ENCODE data around the gene MARCHF3.

The MARCHF3 gene

DNA sequence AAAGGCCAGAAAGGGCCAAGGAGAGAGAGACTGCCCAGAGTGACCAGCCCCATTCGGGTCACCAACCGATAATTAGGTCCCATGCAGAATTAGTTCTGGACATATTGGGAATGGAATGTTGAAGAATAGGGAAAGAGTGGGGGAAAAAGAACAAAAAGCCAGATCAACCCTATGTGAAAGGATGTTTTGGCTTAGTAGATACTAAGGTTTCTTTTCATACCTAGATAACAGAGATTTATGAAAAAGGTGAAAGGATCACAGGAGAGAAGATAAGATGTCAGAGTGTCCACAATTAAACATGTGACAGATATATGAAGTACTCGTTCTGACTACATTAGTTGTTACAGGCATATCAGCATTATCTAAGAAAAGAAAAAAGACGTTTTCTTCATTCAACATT, 52.1 kb downstream of the MARCHF3 start:
- Histone ChIP-seq H3K4me1 (ENCODE audit: control insufficient read depth, insufficient read depth, low read length) (peaks cover 12% of the 10 kb centered on the region), H3K9ac (ENCODE audit: low read depth, low read length) (no peak overlapping the region), H3K4me2 (ENCODE audit: low read length) (no peak overlapping the region), H3K9me3 (replicated peaks; ENCODE audit: low read length) (no peaks in the 10 kb centered on the region), H3K36me3 (ENCODE audit: insufficient read depth, low read length) (no peaks in the 10 kb centered on the region), H3K4me3 (ENCODE audit: low read length) (no peak overlapping the region), H3K27me3 (ENCODE audit: control insufficient read depth, insufficient read depth, low read length) (no peaks in the 10 kb centered on the region)

DNA sequence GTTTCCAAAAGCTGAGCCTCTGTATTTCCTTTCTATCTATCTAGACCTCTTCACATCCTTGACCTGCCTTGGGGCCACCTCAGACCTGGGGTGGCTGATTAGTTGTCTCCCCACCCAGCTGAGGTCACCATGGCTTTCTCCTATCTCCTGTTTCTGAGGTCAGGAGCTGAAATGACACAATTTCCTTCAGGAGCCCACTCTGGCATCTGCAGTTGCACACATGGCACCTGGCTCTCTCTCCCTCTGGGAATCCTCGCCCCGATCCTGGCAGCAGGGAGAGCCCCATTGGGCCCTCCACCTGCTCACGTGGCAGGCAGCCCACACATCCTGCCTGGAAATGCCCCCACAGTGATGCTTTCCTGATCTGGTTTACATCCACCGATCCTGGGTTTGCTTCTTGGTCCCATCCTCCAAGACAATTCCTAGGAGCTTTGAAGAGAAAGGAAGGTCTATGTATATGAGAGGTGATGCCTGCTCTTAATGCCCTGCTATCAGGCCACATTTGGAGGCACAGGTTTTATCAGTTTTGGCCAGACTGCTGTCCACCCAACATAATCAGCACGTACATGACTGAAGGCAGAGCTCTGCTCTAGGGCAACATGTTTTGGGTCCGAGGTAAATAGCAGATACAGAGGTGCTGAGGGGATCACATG, 53.7 kb downstream of the MARCHF3 start:
- Histone ChIP-seq H3K4me2 (ENCODE audit: low read length) (no peak overlapping the region), H3K4me1 (ENCODE audit: control insufficient read depth, insufficient read depth, low read length) (peaks cover 23% of the 10 kb centered on the region), H3K4me3 (ENCODE audit: low read length) (no peak overlapping the region), H3K27me3 (ENCODE audit: control insufficient read depth, insufficient read depth, low read length) (no peaks in the 10 kb centered on the region), H3K9me3 (replicated peaks; ENCODE audit: low read length) (no peaks in the 10 kb centered on the region), H3K36me3 (ENCODE audit: insufficient read depth, low read length) (no peaks in the 10 kb centered on the region), H3K9ac (ENCODE audit: low read depth, low read length) (no peak overlapping the region)

DNA sequence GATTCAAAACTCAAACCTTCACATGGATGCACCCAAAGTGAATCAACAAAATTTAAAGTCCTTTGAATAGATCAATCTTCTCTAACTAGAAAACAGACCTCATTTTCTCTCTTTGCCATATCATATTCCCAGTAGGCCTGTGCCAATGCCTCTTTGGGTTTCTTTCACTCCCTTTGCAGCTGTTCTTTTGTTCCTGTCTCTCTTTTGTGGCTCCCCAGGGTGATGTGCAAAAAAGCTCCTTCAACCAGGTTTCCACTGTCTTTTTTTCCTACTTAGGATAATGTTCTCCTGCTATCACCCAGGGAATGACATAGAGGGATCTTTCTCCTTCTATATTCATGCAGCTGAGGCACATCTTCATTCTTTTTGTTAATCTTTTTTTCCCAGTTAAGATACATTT, 54.6 kb downstream of the MARCHF3 start:
- no peak overlapping the region for H3K4me2 ChIP-seq (ENCODE audit: low read length)
- no peaks in the 10 kb centered on the region for H3K9me3 ChIP-seq (replicated peaks; ENCODE audit: low read length)
- H3K36me3 ChIP-seq (ENCODE audit: insufficient read depth, low read length): no peaks in the 10 kb centered on the region
- H3K9ac ChIP-seq (ENCODE audit: low read depth, low read length): no peak overlapping the region
- H3K4me1 ChIP-seq (ENCODE audit: control insufficient read depth, insufficient read depth, low read length): peaks cover 29% of the 10 kb centered on the region
- no peak overlapping the region for H3K4me3 ChIP-seq (ENCODE audit: low read length)
- H3K27me3 ChIP-seq (ENCODE audit: control insufficient read depth, insufficient read depth, low read length): no peaks in the 10 kb centered on the region

DNA sequence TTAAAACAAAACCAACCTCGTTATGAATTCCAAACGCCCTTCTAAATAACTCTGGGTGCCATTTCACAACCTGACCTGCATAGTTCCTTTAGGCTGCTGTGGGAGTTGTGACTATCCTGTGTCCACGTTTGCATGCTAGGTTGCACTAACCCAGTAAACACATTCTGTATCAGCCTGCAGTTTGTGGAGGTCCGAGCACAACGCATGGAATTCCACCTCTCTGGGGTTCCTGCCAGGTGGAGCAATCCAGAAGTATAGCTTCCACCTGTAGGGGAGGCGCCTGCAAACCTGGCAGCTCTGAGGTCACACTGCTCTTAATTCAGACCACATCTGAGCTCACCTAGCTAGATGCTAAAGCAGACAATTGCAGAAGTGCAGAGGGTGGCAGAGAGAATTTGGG, 57.2 kb downstream of the MARCHF3 start:
- Histone ChIP-seq H3K4me3 (ENCODE audit: low read length) (no peak overlapping the region), H3K4me1 (ENCODE audit: control insufficient read depth, insufficient read depth, low read length) (peaks cover 35% of the 10 kb centered on the region), H3K36me3 (ENCODE audit: insufficient read depth, low read length) (no peaks in the 10 kb centered on the region), H3K9me3 (replicated peaks; ENCODE audit: low read length) (no peaks in the 10 kb centered on the region), H3K9ac (ENCODE audit: low read depth, low read length) (no peak overlapping the region), H3K27me3 (ENCODE audit: control insufficient read depth, insufficient read depth, low read length) (no peaks in the 10 kb centered on the region), H3K4me2 (ENCODE audit: low read length) (no peak overlapping the region)

DNA sequence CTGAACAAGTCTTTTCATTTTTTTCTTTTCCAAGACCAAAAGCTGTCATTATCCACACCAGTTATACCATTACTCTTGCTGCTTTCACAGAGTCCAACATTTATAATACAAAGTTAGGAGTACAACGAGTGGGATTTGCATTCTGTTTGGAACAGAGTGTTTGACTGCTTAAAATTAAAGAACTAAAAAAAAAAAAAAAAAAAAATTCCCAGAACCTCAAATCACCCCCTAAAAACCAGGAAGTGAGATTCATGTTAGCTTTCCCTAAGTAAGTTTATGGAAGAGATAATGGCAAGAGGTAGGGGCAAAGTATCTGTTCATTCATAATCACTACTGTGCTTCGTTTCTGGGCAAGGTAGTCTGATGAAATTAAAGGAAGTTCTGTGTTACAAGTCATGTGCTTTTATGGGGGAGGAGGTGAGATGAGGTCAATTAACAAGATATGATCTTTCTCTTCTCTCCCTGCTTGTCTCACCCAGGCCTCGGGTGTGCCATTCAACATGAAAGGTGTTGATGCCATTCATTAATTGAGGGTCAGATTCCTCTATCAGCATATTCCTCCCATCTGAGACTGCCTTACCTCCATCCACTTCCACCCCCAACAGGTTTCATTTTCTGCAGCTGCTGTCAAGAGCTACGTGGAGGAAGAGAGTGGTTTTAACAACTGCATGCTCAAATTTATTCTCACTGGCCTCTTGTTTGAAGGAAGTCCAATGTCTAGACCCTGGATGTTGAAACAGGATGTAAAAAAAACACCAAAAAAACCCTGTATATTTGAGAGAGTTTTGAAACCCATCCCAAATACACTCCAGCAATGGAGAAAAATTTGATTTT, 58.1 kb downstream of the MARCHF3 start:
- Histone ChIP-seq H3K36me3 (ENCODE audit: insufficient read depth, low read length) (no peaks in the 10 kb centered on the region), H3K4me3 (ENCODE audit: low read length) (no peak overlapping the region), H3K9ac (ENCODE audit: low read depth, low read length) (no peak overlapping the region), H3K9me3 (replicated peaks; ENCODE audit: low read length) (no peaks in the 10 kb centered on the region), H3K4me1 (ENCODE audit: control insufficient read depth, insufficient read depth, low read length) (peaks cover 35% of the 10 kb centered on the region), H3K4me2 (ENCODE audit: low read length) (no peak overlapping the region), H3K27me3 (ENCODE audit: control insufficient read depth, insufficient read depth, low read length) (no peaks in the 10 kb centered on the region)

DNA sequence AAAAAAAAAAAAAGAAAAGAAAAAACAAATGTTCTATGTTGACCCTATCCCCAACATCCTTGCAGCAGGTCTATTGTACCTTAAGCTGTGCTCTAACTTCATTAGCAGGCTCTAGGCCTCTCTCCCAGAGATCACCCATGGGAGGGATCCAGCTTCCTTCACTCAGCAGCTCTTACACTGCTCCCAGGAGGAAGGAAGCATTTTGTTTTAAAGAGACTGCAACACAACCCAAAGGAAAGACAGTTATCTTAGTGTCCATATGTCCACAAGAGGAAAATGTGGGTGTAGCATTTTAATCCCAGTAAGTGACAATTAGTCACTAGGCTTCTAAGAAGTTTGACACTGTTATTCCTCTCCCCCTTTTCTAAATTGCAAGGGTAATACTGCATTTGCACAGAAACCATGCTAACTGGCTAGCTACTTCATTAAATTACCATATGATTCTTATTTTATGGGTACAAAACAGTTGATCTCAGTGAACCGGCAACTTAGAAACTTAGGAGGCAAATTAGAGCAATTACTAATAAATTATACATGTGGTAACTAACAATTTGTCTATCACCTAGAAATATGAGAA, 58.8 kb downstream of the MARCHF3 start:
- no peak overlapping the region for H3K9ac ChIP-seq (ENCODE audit: low read depth, low read length)
- no peaks in the 10 kb centered on the region for H3K9me3 ChIP-seq (replicated peaks; ENCODE audit: low read length)
- H3K36me3 ChIP-seq (ENCODE audit: insufficient read depth, low read length): no peaks in the 10 kb centered on the region
- H3K4me1 ChIP-seq (ENCODE audit: control insufficient read depth, insufficient read depth, low read length): peaks cover 36% of the 10 kb centered on the region
- H3K27me3 ChIP-seq (ENCODE audit: control insufficient read depth, insufficient read depth, low read length): no peaks in the 10 kb centered on the region
- no peak overlapping the region for H3K4me2 ChIP-seq (ENCODE audit: low read length)
- H3K4me3 ChIP-seq (ENCODE audit: low read length): no peak overlapping the region

DNA sequence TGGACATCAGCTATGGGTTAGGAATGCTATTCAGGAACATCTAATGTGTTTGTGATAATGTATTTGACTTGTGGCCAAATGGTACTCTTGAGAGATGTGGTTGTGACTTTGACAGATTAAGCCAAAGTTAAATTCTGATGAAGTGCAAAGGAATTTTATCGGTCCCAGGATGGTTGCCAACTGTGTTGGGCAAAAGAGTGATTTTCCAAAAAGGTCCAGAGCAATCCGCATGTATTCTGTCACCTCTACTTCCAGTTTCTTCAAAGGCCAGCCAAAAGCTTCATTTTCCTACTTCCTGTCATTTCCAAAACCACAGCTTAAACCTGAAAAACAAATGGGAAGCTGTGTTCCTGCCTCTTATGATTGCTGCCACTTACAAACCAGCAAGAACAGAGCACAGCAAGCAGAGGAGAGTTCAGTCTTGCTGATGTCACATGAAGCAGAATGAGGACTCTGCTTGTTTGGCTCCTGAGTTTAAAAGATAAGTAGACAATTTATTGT, 59.8 kb downstream of the MARCHF3 start:
- Histone ChIP-seq H3K36me3 (ENCODE audit: insufficient read depth, low read length) (no peaks in the 10 kb centered on the region), H3K4me2 (ENCODE audit: low read length) (peak overlapping the region; percentile 29), H3K9ac (ENCODE audit: low read depth, low read length) (no peak overlapping the region), H3K9me3 (replicated peaks; ENCODE audit: low read length) (no peaks in the 10 kb centered on the region), H3K4me1 (ENCODE audit: control insufficient read depth, insufficient read depth, low read length) (peaks cover 37% of the 10 kb centered on the region), H3K27me3 (ENCODE audit: control insufficient read depth, insufficient read depth, low read length) (no peaks in the 10 kb centered on the region), H3K4me3 (ENCODE audit: low read length) (no peak overlapping the region)

DNA sequence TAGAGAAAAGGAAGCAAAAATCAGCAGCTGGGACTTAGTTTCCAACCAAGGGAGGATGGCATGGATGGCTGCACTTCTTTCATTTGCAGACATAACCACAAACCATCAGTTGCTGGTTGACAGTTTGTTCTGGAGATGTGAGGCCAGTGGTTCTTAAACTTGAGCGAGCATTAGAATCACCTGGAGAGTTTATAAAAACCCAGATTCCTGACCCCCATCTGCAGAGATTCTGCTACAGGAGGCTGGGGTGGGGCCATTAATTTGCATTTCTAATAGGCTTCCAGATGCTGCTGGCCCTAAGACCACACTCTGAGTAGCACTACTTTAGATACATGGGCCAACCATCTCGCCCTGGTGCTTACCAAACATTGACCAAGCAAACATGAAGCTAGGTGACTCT, 60.8 kb downstream of the MARCHF3 start:
- Histone ChIP-seq H3K9me3 (replicated peaks; ENCODE audit: low read length) (no peaks in the 10 kb centered on the region), H3K36me3 (ENCODE audit: insufficient read depth, low read length) (no peaks in the 10 kb centered on the region), H3K4me2 (ENCODE audit: low read length) (no peak overlapping the region), H3K27me3 (ENCODE audit: control insufficient read depth, insufficient read depth, low read length) (no peaks in the 10 kb centered on the region), H3K9ac (ENCODE audit: low read depth, low read length) (no peak overlapping the region), H3K4me3 (ENCODE audit: low read length) (no peak overlapping the region), H3K4me1 (ENCODE audit: control insufficient read depth, insufficient read depth, low read length) (peaks cover 43% of the 10 kb centered on the region)

DNA sequence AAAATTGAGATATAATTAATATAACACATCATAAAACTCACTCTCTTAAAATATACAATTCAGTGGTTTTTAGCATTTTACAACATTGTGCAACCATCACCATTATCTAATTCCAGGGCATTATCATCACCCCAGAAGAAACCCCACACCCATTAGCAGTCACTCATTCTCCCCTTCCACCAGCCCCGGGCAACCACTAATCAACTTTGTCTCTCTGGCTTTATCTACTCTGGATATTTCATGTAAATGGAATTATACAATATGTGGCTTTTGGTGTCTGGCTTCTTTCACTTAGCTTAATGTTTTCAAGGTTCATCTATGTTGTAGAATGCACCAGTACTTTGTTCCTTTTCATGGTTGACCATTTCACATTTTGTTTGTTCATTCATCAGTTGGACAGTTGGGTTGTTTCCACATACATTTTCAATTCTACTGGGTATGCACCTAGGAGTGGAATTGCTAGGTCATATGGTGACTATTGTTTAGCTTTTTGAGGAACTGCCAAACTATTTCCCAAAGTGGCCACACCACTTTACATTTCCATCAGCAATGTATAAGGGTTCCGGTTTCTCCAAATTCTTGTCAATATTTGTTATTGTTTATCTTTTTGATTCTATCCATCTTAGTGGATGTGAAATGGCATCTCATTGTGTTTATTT, 62.4 kb downstream of the MARCHF3 start:
- no peak overlapping the region for H3K9ac ChIP-seq (ENCODE audit: low read depth, low read length)
- H3K4me1 ChIP-seq (ENCODE audit: control insufficient read depth, insufficient read depth, low read length): peaks cover 44% of the 10 kb centered on the region
- no peaks in the 10 kb centered on the region for H3K36me3 ChIP-seq (ENCODE audit: insufficient read depth, low read length)
- no peaks in the 10 kb centered on the region for H3K27me3 ChIP-seq (ENCODE audit: control insufficient read depth, insufficient read depth, low read length)
- H3K9me3 ChIP-seq (replicated peaks; ENCODE audit: low read length): no peaks in the 10 kb centered on the region
- H3K4me2 ChIP-seq (ENCODE audit: low read length): no peak overlapping the region
- no peak overlapping the region for H3K4me3 ChIP-seq (ENCODE audit: low read length)

DNA sequence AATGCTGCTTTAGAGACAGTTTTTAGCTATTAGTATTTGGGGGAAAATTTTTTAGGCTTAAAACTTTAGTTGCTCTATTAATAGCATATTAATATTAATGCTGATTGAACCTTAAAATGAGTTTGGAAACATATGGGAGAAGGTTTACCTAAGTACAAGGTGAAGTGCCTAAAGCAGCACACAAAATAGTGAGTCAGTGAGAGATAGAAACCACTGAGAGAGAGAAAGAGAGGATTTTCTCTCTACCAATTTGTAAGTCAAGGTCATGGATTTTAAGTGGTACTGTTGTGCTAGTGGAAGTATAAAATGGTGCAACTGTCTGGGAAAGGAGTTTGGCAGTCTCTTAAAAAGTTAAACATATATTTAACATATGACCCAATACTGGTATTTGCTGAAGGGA, 64.9 kb downstream of the MARCHF3 start:
- Histone ChIP-seq H3K36me3 (ENCODE audit: insufficient read depth, low read length) (no peaks in the 10 kb centered on the region), H3K4me2 (ENCODE audit: low read length) (no peak overlapping the region), H3K9ac (ENCODE audit: low read depth, low read length) (no peak overlapping the region), H3K27me3 (ENCODE audit: control insufficient read depth, insufficient read depth, low read length) (no peaks in the 10 kb centered on the region), H3K4me3 (ENCODE audit: low read length) (no peak overlapping the region), H3K9me3 (replicated peaks; ENCODE audit: low read length) (no peaks in the 10 kb centered on the region), H3K4me1 (ENCODE audit: control insufficient read depth, insufficient read depth, low read length) (peaks cover 25% of the 10 kb centered on the region)

DNA sequence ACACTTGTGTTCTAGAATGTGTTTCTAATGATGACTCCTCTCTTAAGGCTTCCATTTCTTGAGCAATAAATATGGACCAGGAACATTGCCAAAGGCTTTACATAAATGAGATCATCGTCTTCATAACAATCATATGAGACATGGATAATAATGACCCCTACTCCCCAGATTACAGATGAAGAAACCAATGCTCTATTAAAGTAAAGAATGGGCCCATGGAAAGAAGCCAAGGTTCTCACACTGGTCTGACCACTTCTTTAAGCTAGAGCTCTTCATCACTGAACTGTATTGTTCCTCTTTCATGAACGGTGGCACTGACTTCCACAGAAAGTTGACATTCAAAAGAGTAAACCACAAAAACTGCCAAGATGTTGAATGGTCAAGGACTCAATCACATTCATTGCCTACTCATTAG, 65.3 kb downstream of the MARCHF3 start:
- no peak overlapping the region for H3K4me3 ChIP-seq (ENCODE audit: low read length)
- H3K4me2 ChIP-seq (ENCODE audit: low read length): no peak overlapping the region
- peaks cover 21% of the 10 kb centered on the region for H3K4me1 ChIP-seq (ENCODE audit: control insufficient read depth, insufficient read depth, low read length)
- no peaks in the 10 kb centered on the region for H3K9me3 ChIP-seq (replicated peaks; ENCODE audit: low read length)
- no peaks in the 10 kb centered on the region for H3K27me3 ChIP-seq (ENCODE audit: control insufficient read depth, insufficient read depth, low read length)
- no peak overlapping the region for H3K9ac ChIP-seq (ENCODE audit: low read depth, low read length)
- no peaks in the 10 kb centered on the region for H3K36me3 ChIP-seq (ENCODE audit: insufficient read depth, low read length)

All from skeletal muscle satellite cell (primary cell).